ENCODE results near the gene ZYX.

- TF ChIP-seq MAFK (conservative IDR thresholded peaks at IDR 0.05 in 1 of 2, IDR thresholded peaks at IDR 0.05 in 1 of 2; ENCODE audit: low read length in 2 of 2) (no peak), CTCF (CRISPR knock-in tag; IDR thresholded peaks at IDR 0.05) (no peak), FOXA3 (CRISPR knock-in tag; IDR thresholded peaks at IDR 0.05) (no peak), ZBTB10 (CRISPR knock-in tag; IDR thresholded peaks at IDR 0.05; ENCODE audit: borderline replicate concordance) (no peak), ZNF160 (CRISPR knock-in tag; IDR thresholded peaks at IDR 0.05) (no peak), POLR2A (IDR thresholded peaks at IDR 0.05; ENCODE audit: insufficient read depth in 1 of 2, low read depth in 2 of 2, low read length in 2 of 2) (no peak), TOPORS (CRISPR knock-in tag; IDR thresholded peaks at IDR 0.05) (no peak), ZNF17 (CRISPR knock-in tag; IDR thresholded peaks at IDR 0.05) (no peak), RFX5 (IDR thresholded peaks at IDR 0.05; ENCODE audit: low read depth, low read length) (no peak), ELF4 (CRISPR knock-in tag; IDR thresholded peaks at IDR 0.05; ENCODE audit: borderline replicate concordance) (no peak), ZBTB20 (CRISPR knock-in tag; IDR thresholded peaks at IDR 0.05; ENCODE audit: borderline replicate concordance, low read depth) (no peak)
- TF ChIP-seq, protein P1, sequence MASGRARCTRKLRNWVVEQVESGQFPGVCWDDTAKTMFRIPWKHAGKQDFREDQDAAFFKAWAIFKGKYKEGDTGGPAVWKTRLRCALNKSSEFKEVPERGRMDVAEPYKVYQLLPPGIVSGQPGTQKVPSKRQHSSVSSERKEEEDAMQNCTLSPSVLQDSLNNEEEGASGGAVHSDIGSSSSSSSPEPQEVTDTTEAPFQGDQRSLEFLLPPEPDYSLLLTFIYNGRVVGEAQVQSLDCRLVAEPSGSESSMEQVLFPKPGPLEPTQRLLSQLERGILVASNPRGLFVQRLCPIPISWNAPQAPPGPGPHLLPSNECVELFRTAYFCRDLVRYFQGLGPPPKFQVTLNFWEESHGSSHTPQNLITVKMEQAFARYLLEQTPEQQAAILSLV (CRISPR knock-in tag; IDR thresholded peaks at IDR 0.05; ENCODE audit: borderline replicate concordance) = no peak
- TF ChIP-seq, protein P2, sequence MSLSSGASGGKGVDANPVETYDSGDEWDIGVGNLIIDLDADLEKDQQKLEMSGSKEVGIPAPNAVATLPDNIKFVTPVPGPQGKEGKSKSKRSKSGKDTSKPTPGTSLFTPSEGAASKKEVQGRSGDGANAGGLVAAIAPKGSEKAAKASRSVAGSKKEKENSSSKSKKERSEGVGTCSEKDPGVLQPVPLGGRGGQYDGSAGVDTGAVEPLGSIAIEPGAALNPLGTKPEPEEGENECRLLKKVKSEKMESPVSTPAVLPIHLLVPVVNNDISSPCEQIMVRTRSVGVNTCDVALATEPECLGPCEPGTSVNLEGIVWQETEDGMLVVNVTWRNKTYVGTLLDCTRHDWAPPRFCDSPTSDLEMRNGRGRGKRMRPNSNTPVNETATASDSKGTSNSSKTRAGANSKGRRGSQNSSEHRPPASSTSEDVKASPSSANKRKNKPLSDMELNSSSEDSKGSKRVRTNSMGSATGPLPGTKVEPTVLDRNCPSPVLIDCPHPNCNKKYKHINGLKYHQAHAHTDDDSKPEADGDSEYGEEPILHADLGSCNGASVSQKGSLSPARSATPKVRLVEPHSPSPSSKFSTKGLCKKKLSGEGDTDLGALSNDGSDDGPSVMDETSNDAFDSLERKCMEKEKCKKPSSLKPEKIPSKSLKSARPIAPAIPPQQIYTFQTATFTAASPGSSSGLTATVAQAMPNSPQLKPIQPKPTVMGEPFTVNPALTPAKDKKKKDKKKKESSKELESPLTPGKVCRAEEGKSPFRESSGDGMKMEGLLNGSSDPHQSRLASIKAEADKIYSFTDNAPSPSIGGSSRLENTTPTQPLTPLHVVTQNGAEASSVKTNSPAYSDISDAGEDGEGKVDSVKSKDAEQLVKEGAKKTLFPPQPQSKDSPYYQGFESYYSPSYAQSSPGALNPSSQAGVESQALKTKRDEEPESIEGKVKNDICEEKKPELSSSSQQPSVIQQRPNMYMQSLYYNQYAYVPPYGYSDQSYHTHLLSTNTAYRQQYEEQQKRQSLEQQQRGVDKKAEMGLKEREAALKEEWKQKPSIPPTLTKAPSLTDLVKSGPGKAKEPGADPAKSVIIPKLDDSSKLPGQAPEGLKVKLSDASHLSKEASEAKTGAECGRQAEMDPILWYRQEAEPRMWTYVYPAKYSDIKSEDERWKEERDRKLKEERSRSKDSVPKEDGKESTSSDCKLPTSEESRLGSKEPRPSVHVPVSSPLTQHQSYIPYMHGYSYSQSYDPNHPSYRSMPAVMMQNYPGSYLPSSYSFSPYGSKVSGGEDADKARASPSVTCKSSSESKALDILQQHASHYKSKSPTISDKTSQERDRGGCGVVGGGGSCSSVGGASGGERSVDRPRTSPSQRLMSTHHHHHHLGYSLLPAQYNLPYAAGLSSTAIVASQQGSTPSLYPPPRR (CRISPR knock-in tag; IDR thresholded peaks at IDR 0.05; ENCODE audit: borderline replicate concordance) = no peak
- TF ChIP-seq, protein P3, sequence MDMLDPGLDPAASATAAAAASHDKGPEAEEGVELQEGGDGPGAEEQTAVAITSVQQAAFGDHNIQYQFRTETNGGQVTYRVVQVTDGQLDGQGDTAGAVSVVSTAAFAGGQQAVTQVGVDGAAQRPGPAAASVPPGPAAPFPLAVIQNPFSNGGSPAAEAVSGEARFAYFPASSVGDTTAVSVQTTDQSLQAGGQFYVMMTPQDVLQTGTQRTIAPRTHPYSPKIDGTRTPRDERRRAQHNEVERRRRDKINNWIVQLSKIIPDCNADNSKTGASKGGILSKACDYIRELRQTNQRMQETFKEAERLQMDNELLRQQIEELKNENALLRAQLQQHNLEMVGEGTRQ (IDR thresholded peaks at IDR 0.05; ENCODE audit: low read depth, low read length) = no peak
- TF ChIP-seq, protein P3 (CRISPR knock-in tag; IDR thresholded peaks at IDR 0.05; ENCODE audit: borderline replicate concordance) = no peak
Observed at GRCh38 chr7:143419880-143420279, 38.7 kb downstream of the ZYX start.

All from HepG2 (cell line).